Kidney epithelial cell (primary cell): Measurements from ENCODE around the gene ANKRD13C. TPM values are rescaled to one million over a fixed set of nuclear protein-coding genes. Genes with fewer than 3 reads are reported as not detected.
A peak's percentile ranks its signal among the peaks of the same experiment; 100 is the strongest.
"Not testable (repeated sequence)": the region's sequence is repeated elsewhere in the genome, so short reads cannot be mapped to it uniquely, and the experiment has no call there.

Source experiments
- DNase-seq: peaks from one replicate; pipeline ENCODE4 v3.0.0-alpha.2; 2010; ENCODE audit warnings: low read depth
- H3K27me3 ChIP-seq: 2 replicates; pipeline ENCODE4 v1.6.0; 2011; ENCODE audit warnings: low read length; ENCODE audit not compliant: control insufficient read depth, insufficient read depth
- H3K36me3 ChIP-seq: 2 replicates; pipeline ENCODE4 v1.5.1; 2011; ENCODE audit warnings: low read length; ENCODE audit not compliant: control insufficient read depth, insufficient read depth
- H3K4me3 ChIP-seq: 2 replicates; pipeline ENCODE4 v1.5.1; 2011; ENCODE audit warnings: low read depth, mild to moderate bottlenecking, control low read depth, low read length
- CTCF ChIP-seq: IDR thresholded peaks from 2 replicates; pipeline ENCODE4 v1.5.1; 2011; ENCODE audit warnings: mild to moderate bottlenecking, moderate library complexity, low read length, control low read depth, inconsistent platforms; ENCODE audit not compliant: insufficient read depth, poor library complexity, severe bottlenecking
- total RNA-seq: library from RNA; depleted of rRNA; stranded (reverse); fragments of >200 nt; gene quantifications from 2 replicates; pipeline ENCODE4 v1.2.3, GENCODE V29; 2015

The ANKRD13C gene
- total RNA-seq, 1 donor from 2014 or later: 15.0 TPM

GRCh38 chr1:70353601-70354331, 756 bp downstream of the ANKRD13C start:
- Histone ChIP-seq H3K27me3 (no peaks in the 10 kb centered on the region), H3K36me3 (no peaks in the 10 kb centered on the region), H3K4me3 (peak overlapping the region; percentile 94)
- no peak for TF ChIP-seq CTCF
- DNase-seq: peak; percentile 58

GRCh38 chr1:70353044-70353443, 1.5 kb downstream of the ANKRD13C start:
- Histone ChIP-seq H3K27me3 (no peaks in the 10 kb centered on the region), H3K4me3 (peak overlapping the region; percentile 94), H3K36me3 (no peaks in the 10 kb centered on the region)
- DNase-seq: no peak
- TF ChIP-seq CTCF: no peak

- not testable (repeated sequence) for DNase-seq, H3K27me3 ChIP-seq, H3K4me3 ChIP-seq, H3K36me3 ChIP-seq
Measured at GRCh38 chr1:70349799-70350198, 4.7 kb downstream of the ANKRD13C start.

GRCh38 chr1:70348399-70349165, 5.9 kb downstream of the ANKRD13C start:
- Histone ChIP-seq H3K27me3 (no peaks in the 10 kb centered on the region), H3K4me3 (no peak overlapping the region), H3K36me3 (no peaks in the 10 kb centered on the region)
- TF ChIP-seq CTCF: no peak
- DNase-seq: no peak

- H3K4me3 ChIP-seq, DNase-seq, H3K36me3 ChIP-seq, H3K27me3 ChIP-seq: not testable (repeated sequence)
Measured at GRCh38 chr1:70339644-70340043, 14.9 kb downstream of the ANKRD13C start.

- no peak for DNase-seq
- no peak for TF ChIP-seq CTCF
- Histone ChIP-seq H3K27me3 (no peaks in the 10 kb centered on the region), H3K36me3 (no peaks in the 10 kb centered on the region), H3K4me3 (no peak overlapping the region)
Measured at GRCh38 chr1:70336050-70336449, 18.5 kb downstream of the ANKRD13C start.
